Parathyroid adenoma (tissue), 2 donors: ENCODE results near the gene MYO6.

Experiments used
- H2AFZ ChIP-seq: fragments of 300-600 bp; sonication (generic); one replicate; pipeline ENCODE4 v1.7.0; 2017; ENCODE audit warnings: antibody characterized with exemption, mild to moderate bottlenecking
- H3K27ac ChIP-seq: fragments of 300-600 bp; sonication (generic); one replicate; pipeline ENCODE4 v1.7.0; 2017
- H3K27me3 ChIP-seq: fragments of 300-600 bp; sonication (generic); one replicate; pipeline ENCODE4 v1.7.0; 2017; ENCODE audit warnings: low read length; ENCODE audit not compliant: control insufficient read depth, insufficient read depth
- H3K36me3 ChIP-seq: fragments of 300-600 bp; sonication (generic); one replicate; pipeline ENCODE4 v1.7.0; 2017; ENCODE audit warnings: low read length; ENCODE audit not compliant: control insufficient read depth, insufficient read depth
- H3K4me1 ChIP-seq: fragments of 300-600 bp; sonication (generic); one replicate; pipeline ENCODE4 v1.7.0; 2017; ENCODE audit warnings: control low read depth
- H3K4me2 ChIP-seq: fragments of 300-600 bp; sonication (generic); one replicate; pipeline ENCODE4 v1.7.0; 2017; ENCODE audit warnings: low read length
- H3K4me3 ChIP-seq: fragments of 300-600 bp; sonication (generic); one replicate; pipeline ENCODE4 v1.7.0; 2017; ENCODE audit warnings: low read depth, low read length
- H3K79me2 ChIP-seq: fragments of 300-600 bp; sonication (generic); one replicate; pipeline ENCODE4 v1.7.0; 2017; ENCODE audit warnings: control low read depth
- H3K9ac ChIP-seq: fragments of 300-600 bp; sonication (generic); one replicate; pipeline ENCODE4 v1.7.0; 2017; ENCODE audit warnings: mild to moderate bottlenecking
- H3K9me3 ChIP-seq: fragments of 300-600 bp; sonication (generic); one replicate; pipeline ENCODE4 v1.7.0; 2017; ENCODE audit warnings: low read length; ENCODE audit not compliant: control insufficient read depth
- CTCF ChIP-seq: fragments of 300-600 bp; sonication (generic); IDR thresholded peaks from one replicate; pipeline ENCODE4 v1.7.0; 2017; ENCODE audit warnings: antibody characterized with exemption, mild to moderate bottlenecking
- donor health status: primary hyperparathyroidism.

MYO6 gene

GRCh38 chr6:75863001-75863400 is 114.0 kb downstream of the MYO6 start:
- TF ChIP-seq CTCF, result no peak
- Histone ChIP-seq H3K9me3 (no peaks in the 10 kb centered on the region), H3K4me2 (no peak overlapping the region), H3K79me2 (no peaks in the 10 kb centered on the region), H3K9ac (no peak overlapping the region), H3K4me1 (no peaks in the 10 kb centered on the region), H3K27ac (no peak overlapping the region), H3K4me3 (no peak overlapping the region), H3K27me3 (no peaks in the 10 kb centered on the region), H2AFZ (no peak overlapping the region), H3K36me3 (no peaks in the 10 kb centered on the region)

- H3K27ac ChIP-seq, result no peak overlapping the region
- no peaks in the 10 kb centered on the region for H3K79me2 ChIP-seq
- H3K36me3 ChIP-seq, result no peaks in the 10 kb centered on the region
- H3K27me3 ChIP-seq, result no peaks in the 10 kb centered on the region
- no peak overlapping the region for H2AFZ ChIP-seq
- no peaks in the 10 kb centered on the region for H3K9me3 ChIP-seq
- H3K9ac ChIP-seq, result no peak overlapping the region
- H3K4me3 ChIP-seq, result no peak overlapping the region
- no peak overlapping the region for H3K4me2 ChIP-seq
- TF ChIP-seq CTCF, result no peak
- no peaks in the 10 kb centered on the region for H3K4me1 ChIP-seq
Observed at GRCh38 chr6:75863784-75864183, 114.7 kb downstream of the MYO6 start.

- Histone ChIP-seq H3K27me3 (no peaks in the 10 kb centered on the region), H3K4me2 (no peak overlapping the region), H2AFZ (no peak overlapping the region), H3K27ac (no peak overlapping the region), H3K9ac (no peak overlapping the region), H3K4me3 (no peak overlapping the region), H3K36me3 (no peaks in the 10 kb centered on the region), H3K79me2 (no peaks in the 10 kb centered on the region), H3K4me1 (no peaks in the 10 kb centered on the region), H3K9me3 (no peaks in the 10 kb centered on the region)
- TF ChIP-seq CTCF, result no peak
Observed at GRCh38 chr6:75864446-75864845, 115.4 kb downstream of the MYO6 start.

GRCh38 chr6:75870389-75870788 is 121.3 kb downstream of the MYO6 start:
- no peaks in the 10 kb centered on the region for H3K36me3 ChIP-seq
- no peak overlapping the region for H2AFZ ChIP-seq
- H3K9me3 ChIP-seq, result no peaks in the 10 kb centered on the region
- no peaks in the 10 kb centered on the region for H3K4me1 ChIP-seq
- no peak overlapping the region for H3K4me2 ChIP-seq
- no peaks in the 10 kb centered on the region for H3K79me2 ChIP-seq
- H3K9ac ChIP-seq, result no peak overlapping the region
- TF ChIP-seq CTCF, result no peak
- H3K27me3 ChIP-seq, result no peaks in the 10 kb centered on the region
- no peak overlapping the region for H3K27ac ChIP-seq
- H3K4me3 ChIP-seq, result no peak overlapping the region

GRCh38 chr6:75874224-75874623 is 125.2 kb downstream of the MYO6 start:
- no peak overlapping the region for H3K4me3 ChIP-seq
- H3K9me3 ChIP-seq, result no peaks in the 10 kb centered on the region
- no peak overlapping the region for H3K4me2 ChIP-seq
- no peak for TF ChIP-seq CTCF
- no peaks in the 10 kb centered on the region for H3K36me3 ChIP-seq
- H3K4me1 ChIP-seq, result no peaks in the 10 kb centered on the region
- no peak overlapping the region for H3K9ac ChIP-seq
- H3K79me2 ChIP-seq, result no peaks in the 10 kb centered on the region
- no peak overlapping the region for H2AFZ ChIP-seq
- no peaks in the 10 kb centered on the region for H3K27me3 ChIP-seq
- H3K27ac ChIP-seq, result no peak overlapping the region
